Amniotic stem cell (primary cell): Measurements from ENCODE around the gene DIS3L2.

ENCODE experiments used
- DNase-seq: peaks from one replicate; lab custom pipeline; 2025; lab: John Stamatoyannopoulos, UW

The DIS3L2 gene, protein sequence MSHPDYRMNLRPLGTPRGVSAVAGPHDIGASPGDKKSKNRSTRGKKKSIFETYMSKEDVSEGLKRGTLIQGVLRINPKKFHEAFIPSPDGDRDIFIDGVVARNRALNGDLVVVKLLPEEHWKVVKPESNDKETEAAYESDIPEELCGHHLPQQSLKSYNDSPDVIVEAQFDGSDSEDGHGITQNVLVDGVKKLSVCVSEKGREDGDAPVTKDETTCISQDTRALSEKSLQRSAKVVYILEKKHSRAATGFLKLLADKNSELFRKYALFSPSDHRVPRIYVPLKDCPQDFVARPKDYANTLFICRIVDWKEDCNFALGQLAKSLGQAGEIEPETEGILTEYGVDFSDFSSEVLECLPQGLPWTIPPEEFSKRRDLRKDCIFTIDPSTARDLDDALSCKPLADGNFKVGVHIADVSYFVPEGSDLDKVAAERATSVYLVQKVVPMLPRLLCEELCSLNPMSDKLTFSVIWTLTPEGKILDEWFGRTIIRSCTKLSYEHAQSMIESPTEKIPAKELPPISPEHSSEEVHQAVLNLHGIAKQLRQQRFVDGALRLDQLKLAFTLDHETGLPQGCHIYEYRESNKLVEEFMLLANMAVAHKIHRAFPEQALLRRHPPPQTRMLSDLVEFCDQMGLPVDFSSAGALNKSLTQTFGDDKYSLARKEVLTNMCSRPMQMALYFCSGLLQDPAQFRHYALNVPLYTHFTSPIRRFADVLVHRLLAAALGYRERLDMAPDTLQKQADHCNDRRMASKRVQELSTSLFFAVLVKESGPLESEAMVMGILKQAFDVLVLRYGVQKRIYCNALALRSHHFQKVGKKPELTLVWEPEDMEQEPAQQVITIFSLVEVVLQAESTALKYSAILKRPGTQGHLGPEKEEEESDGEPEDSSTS

DNA sequence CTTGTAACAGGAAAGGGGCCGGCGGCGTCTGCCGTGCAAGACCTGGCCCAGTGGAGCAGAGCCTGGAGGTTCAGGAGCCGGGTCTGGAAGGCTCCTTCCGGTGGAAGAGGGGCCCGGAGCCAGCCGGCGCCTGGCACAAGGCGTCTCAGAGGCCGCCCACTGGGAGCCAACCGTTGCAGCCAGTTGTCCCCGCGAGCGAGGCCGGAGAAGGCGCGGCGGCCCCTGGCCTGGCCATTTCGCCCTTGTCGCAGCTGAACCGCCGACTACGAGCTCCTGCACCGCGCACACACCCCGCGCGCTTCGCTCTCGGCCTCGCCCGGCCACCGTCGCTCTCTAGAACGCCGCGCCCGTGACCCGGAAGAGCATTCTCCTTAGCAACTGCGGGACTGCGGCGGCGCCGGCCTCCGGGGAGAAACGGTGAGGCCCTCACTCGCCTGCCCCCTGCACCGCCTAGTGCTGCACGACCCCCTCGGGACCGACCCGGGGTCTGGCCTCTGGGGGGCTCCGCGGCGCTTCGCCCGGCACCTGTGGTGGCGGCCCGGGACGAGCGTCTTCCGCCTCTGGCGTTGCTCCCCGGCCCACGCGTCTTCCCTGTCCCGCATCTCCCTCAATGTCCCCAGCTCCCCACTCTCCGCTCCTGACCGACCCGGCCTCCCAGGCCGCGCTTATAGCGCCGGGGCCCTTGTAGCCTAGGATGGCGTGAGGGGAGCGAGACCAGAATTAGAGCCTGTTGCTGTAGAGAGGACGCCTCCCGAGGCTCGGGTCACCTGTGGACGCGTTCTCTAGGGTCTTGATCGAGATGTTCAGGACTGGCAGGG is at the start of gene DIS3L2:
Gene DIS3L2 (plus strand): TSS at position 365 of the 818 bp plus-strand sequence. CDS start 53,215 bp downstream, outside the sequence.
- DNase-seq = peak; percentile 51

DNA sequence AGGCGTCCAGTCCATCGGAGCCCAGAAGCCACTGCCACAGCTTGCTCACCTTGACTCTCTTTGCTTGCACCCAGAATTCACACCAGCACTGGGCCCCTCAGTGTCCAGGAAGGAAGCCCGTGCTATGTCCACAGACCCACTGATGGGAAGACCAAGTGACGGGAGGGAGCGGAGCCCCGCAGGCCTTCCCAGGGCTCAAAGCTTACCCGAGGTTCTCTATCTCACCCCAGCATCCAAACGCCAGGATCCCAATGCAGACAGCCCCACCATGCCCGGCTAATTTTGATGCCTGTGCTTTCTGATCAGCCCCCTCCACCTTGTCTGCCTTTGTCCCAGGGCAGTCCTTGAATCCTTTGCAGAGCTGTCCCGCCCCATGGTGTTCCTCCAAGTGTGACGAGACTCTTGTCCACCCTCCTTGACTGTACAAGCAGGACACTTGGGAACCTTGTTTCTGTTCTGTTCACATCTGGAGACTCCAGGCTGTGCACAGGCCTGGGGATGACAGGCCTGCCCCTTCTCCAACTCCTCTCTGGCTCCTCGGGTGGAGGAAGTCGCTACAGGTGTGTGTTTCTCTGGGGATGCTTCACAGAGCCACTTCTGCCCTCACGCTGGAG is 47.3 kb upstream of the DIS3L2 start:
- DNase-seq = no peak

- no peak for DNase-seq
These were observed 44.0 kb upstream of the DIS3L2 start for GRCh38 chr2:231917280-231918066.

- no peak for DNase-seq
These were observed 42.8 kb upstream of the DIS3L2 start for GRCh38 chr2:231918501-231919330.

DNA sequence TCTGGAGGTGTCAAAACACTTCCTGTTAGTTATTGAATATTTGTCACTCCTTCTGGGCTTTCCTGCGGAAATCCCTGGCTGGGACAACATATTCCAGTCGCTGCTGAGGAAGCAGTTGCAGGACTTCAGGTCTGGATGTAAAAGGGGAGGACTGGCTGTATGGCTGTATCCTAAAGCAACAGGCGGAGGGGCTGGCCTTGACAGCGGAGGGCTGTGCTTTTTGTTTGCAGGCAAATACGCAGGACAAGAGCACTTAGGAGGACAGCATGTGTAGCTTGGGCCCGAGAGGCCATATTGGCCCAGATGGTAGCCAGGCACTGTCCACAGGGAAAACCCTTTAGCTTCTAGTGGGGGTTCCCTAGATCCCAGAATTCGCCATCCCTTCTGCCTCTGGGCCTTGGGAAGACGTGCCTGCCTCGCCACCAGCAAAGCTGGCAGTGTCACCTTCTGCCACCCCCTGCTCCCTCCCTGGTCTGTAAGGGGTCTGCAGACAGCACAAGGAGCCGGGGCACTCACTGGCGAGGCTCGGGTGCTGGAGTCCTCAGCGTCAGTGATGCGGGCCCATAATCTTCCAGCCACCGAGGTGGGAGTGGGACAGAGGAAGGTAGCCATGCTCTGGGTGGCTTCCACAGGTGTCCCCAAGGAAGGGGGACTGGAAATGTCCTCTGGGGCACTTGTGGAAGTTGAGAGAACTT is 42.0 kb upstream of the DIS3L2 start:
- no peak for DNase-seq

DNA sequence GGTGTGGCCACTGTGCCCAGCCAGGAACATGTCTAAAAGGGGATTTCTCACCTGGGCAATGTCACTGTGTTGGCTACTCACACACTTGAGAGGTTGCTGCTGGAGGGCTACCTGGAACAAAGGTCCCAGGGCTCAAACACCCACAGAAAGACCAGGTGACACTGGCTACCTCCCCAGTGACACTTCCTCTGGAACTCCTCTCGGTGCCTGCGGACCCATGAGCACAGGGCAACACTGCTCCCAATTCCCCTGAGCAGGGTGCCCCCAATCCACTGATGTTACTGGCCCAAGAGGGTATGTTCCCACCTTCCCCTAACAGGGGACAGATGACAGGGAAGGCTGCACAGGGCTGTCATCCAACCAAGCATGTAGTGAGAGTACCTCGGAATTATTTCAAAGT is 41.1 kb upstream of the DIS3L2 start:
- DNase-seq = no peak

- DNase-seq = no peak
These were observed 40.7 kb upstream of the DIS3L2 start for GRCh38 chr2:231920795-231921194.

- no peak for DNase-seq
These were observed 39.1 kb upstream of the DIS3L2 start for GRCh38 chr2:231922311-231923009.

DNA sequence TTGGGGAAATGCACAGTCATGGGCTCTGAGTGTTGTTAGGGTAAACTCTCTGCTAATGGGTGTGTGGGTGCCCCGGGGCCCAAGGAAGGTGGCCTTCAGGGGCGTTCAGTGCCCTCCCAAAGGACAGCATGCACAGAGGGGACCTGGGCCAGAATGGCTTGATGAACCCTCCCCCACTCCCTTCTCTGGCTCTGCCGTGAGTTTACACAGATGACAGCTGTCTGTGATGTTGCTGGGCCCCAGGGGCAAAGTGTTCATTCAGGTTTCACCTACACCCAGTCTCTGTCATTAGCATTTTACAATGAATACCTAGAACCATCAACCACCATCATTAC is 38.5 kb upstream of the DIS3L2 start:
- DNase-seq = no peak

DNA sequence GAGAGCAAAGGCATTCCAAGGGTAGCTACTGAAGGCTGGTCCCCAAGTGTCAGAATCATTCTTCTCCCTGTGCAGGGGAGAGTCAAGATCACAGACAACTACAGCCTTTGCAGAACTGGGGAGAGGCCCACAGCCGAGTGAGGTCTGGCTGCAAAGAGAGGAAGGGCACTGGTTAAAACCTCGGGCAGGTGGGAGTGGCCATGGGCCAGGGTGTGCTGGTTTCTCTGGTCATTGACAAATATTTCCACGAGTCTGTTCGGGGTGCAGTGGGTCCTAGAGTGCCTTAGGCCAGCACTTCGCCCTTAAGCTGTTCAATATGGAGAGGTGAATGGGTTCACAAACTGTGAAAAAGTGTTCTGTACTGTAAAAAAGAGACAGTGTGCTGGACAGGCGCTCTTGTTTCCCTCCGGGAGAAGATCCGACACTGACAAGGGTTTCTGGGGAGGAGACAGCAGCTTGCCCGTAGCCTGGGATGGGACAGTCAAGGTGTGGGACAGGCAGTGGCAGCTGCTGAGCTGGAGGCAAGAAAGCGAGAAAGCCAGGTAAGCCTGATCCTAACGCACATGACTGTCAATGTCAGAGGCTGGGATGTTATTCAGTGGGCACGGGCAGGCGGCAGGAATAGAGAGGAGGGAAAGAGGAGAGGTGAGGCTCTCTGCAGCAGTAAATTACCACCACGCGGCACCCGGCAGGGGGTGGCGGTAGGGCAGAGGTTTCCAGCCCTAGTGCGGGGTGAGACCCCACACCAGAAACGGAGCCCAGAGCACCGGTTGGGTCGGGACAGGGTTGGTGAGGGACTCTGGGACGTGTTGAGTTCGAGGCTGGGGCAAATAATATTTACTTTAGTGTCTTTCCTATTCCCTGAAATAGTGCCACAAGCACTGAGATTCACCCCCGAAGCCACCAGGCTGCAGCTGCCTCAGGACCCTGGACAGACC is 37.3 kb upstream of the DIS3L2 start:
- DNase-seq = no peak

DNA sequence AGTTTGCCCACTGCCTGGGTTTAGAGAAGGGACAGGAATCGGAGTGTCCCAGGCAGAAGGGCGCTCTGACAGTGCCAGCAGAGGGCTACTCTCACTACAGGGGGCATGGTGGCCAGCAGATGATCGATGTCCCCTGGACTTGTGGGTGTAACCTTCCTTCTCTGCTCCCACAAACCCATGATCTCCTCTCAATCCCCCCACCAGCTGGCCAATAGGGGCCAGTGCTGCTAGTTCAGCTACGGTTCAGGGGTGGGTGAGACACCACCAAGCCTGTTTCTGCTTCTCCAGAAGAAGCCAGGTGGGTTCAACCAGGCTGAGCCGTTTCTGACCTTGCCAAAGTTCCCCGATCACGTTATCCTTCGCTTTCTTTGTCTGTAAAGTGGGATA is 36.6 kb upstream of the DIS3L2 start:
- DNase-seq = no peak

GRCh38 chr2:231925303-231926179 is 36.0 kb upstream of the DIS3L2 start:
- peak; percentile 55 for DNase-seq

DNA sequence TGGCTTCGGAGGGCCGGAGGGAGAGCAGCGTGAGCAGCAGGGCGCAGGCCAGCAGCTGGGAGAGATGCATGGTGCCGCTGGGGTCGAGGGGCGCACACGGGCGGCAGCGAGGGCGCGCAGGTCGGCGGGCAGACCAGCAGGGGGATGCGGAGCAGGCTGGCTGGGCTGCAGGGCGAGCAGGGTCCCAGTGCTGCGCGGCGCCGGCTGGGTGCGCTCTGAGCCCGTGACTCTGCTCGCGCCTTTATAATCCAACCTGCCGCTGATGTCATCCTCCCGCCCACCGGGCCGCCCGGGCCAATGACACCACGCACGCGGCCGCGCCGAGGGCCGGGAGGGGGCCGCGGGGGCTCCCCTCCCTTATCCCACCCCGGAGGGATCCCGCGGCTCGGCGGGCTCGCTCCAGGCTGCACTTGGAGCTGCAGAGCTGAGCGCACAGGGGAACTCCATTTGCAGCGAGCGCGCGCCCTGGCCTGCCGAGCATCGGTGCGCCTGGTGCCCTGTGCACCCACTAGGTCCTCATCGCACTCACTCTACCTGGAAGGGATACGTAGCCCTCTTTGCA is 35.3 kb upstream of the DIS3L2 start, which contains the start of gene NPPC:
Gene NPPC (minus strand): TSS at position 217 of the 562 bp plus-strand sequence. CDS start 147 bp downstream, at position 70.
- DNase-seq = peak; percentile 27

GRCh38 chr2:231926761-231927565 is 34.5 kb upstream of the DIS3L2 start:
- no peak for DNase-seq

DNA sequence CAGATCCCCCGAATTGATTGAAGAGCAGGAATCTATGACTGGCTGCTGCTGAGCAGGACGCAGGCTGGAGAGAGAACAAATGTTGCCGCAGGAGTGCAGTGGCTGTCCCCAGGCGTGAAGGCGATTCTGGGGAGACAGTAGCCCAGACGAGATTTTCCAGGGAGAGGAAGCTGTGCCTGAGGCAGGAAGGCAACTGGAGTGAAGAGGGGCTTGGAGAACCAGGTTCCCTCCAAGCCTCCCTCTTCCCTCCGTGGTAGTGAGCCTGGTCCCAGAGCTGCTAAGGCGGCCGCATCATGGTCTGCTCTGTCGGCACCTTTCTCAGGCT is 34.0 kb upstream of the DIS3L2 start:
- DNase-seq = no peak

- DNase-seq = no peak
These were observed 33.0 kb upstream of the DIS3L2 start for GRCh38 chr2:231928481-231928880.
